Lower leg skin (tissue), 3 donors: ENCODE measurements around the gene AGPAT1.

Source experiments
- POLR2A ChIP-seq, 2 donors: fragments of 450-650 bp; IDR thresholded peaks; one replicate each; pipeline ENCODE4 v1.6.1; 2016 to 2017; ENCODE audit warnings: antibody characterized with exemption in 2 of 2, mild to moderate bottlenecking in 1 of 2, moderate library complexity in 1 of 2
- TF ChIP-seq, protein P1 (sequence below), 3 donors: fragments of 450-650 bp; IDR thresholded peaks; one replicate each; pipeline ENCODE4 v1.5.1; 2016; ENCODE audit warnings: antibody characterized with exemption in 3 of 3, mild to moderate bottlenecking in 3 of 3, moderate library complexity in 2 of 3

DNA sequence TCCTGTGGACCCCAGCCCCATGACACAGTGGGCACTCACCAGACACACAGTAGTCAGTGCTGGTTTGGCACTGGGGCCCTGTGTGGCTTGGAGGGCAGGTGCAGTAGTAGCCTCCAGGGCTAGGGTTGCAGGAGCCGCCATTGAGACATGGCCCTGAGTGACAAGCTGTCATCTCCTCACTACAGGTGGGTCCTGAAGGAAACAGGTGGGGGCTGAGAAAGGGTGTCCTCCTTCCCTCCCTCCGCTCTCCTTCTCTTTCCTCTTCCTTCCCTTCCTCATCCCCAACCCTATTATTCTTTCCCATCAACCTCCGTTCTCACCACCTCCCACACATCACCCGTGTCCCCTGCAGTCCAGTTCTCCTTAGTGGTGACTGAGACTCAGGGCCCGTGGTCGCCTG, 37.8 kb upstream of the AGPAT1 start:
- no peak for TF ChIP-seq POLR2A (IDR thresholded peaks at IDR 0.05)
- TF ChIP-seq, protein P1, sequence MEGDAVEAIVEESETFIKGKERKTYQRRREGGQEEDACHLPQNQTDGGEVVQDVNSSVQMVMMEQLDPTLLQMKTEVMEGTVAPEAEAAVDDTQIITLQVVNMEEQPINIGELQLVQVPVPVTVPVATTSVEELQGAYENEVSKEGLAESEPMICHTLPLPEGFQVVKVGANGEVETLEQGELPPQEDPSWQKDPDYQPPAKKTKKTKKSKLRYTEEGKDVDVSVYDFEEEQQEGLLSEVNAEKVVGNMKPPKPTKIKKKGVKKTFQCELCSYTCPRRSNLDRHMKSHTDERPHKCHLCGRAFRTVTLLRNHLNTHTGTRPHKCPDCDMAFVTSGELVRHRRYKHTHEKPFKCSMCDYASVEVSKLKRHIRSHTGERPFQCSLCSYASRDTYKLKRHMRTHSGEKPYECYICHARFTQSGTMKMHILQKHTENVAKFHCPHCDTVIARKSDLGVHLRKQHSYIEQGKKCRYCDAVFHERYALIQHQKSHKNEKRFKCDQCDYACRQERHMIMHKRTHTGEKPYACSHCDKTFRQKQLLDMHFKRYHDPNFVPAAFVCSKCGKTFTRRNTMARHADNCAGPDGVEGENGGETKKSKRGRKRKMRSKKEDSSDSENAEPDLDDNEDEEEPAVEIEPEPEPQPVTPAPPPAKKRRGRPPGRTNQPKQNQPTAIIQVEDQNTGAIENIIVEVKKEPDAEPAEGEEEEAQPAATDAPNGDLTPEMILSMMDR (IDR thresholded peaks at IDR 0.05) = no peak
